Subcutaneous preadipocyte (primary cell): ENCODE results near the gene ITLN2. TPM values are rescaled to one million over a fixed set of nuclear protein-coding genes. Genes with fewer than 3 reads are reported as not detected.

Experiments
- total RNA-seq: library from RNA; depleted of rRNA; stranded (reverse); fragments of >200 nt; gene quantifications from 2 replicates; pipeline ENCODE4 v1.2.3, GENCODE V29; 2012

Gene ITLN2
- total RNA-seq, result not detected in 2 replicates

GRCh38 chr1:160954158-160955104 is at the start of gene ITLN2:
Gene ITLN2 (minus strand): TSS chr1:160954809. CDS start chr1:160954741, 68 bp downstream.

Other genes with a start within 250 kb of the ITLN2 start
- not detected in 2 replicates for gene CD48, start 243.0 kb downstream of the ITLN2 start, total RNA-seq
- not detected in 2 replicates for gene SLAMF7, start 215.6 kb downstream of the ITLN2 start, total RNA-seq
- not detected in 2 replicates for gene LY9, start 158.6 kb downstream of the ITLN2 start, total RNA-seq
- not detected in 2 replicates for gene CD244, start 91.9 kb downstream of the ITLN2 start, total RNA-seq
- not detected in 2 replicates for gene ITLN1, start 69.6 kb downstream of the ITLN2 start, total RNA-seq
- under 0.01 and 0.20 TPM in 2 replicates for gene F11R, start 66.3 kb upstream of the ITLN2 start, total RNA-seq
- 0.39 and 0.73 TPM in 2 replicates for gene TSTD1, start 84.2 kb upstream of the ITLN2 start, total RNA-seq
- 43.7 and 44.0 TPM in 2 replicates for gene USF1, start 91.2 kb upstream of the ITLN2 start, total RNA-seq
- gene ARHGAP30, start 115.1 kb upstream of the ITLN2 start, total RNA-seq, result not detected in 2 replicates
- 0.20 TPM in 1 of 2 replicates, not detected in the other for gene NECTIN4, start 134.7 kb upstream of the ITLN2 start, total RNA-seq
- 0.20 and 0.73 TPM in 2 replicates for gene KLHDC9, start 143.6 kb upstream of the ITLN2 start, total RNA-seq
- gene PFDN2, start 163.2 kb upstream of the ITLN2 start, total RNA-seq, result 16.0 and 25.4 TPM in 2 replicates
- 17.3 and 19.5 TPM in 2 replicates for gene NIT1, start 163.3 kb upstream of the ITLN2 start, total RNA-seq
- gene DEDD, start 177.9 kb upstream of the ITLN2 start, total RNA-seq, result 23.3 and 27.2 TPM in 2 replicates
- gene UFC1, start 199.2 kb upstream of the ITLN2 start, total RNA-seq, result 42.8 and 63.6 TPM in 2 replicates
- 8.1 and 8.6 TPM in 2 replicates for gene USP21, start 204.7 kb upstream of the ITLN2 start, total RNA-seq
- 8.8 and 10.8 TPM in 2 replicates for gene PPOX, start 211.6 kb upstream of the ITLN2 start, total RNA-seq
- 12.1 and 20.3 TPM in 2 replicates for gene B4GALT3, start 222.7 kb upstream of the ITLN2 start, total RNA-seq
- 1.8 and 2.9 TPM in 2 replicates for gene ADAMTS4, start 244.2 kb upstream of the ITLN2 start, total RNA-seq
- gene NDUFS2, start 247.6 kb upstream of the ITLN2 start, total RNA-seq, result 98.5 and 108 TPM in 2 replicates